Activated CD8-positive, alpha-beta memory T cell treated with anti-CD3 and anti-CD28 coated beads, Interleukin-2, amount 10 ng/mL, durations not matched to agents 7 days and 5 days (primary cell): ENCODE data around the gene FAM186B. TPM values are rescaled to one million over a fixed set of nuclear protein-coding genes. Genes with fewer than 3 reads are reported as not detected.

Experiments used
- ATAC-seq: fragments of 150-1000 bp; cut with Tn5 transposase; one replicate; pipeline ENCODE4 v1.10.0; 2021; ENCODE audit warnings: moderate library complexity
- CTCF ChIA-PET: fragments of 350-600 bp; sonication (Branson Sonifier 250); formaldehyde crosslinking; loops from one replicate; lab custom pipeline; 2021; ENCODE audit warnings: antibody characterized with exemption; lab: Charles Lee
- DNase-seq: peaks from one replicate; pipeline ENCODE4 v3.0.0-alpha.2; 2020
- H3K27ac Mint-ChIP-seq: one replicate; pipeline ENCODE4 v1.8.0; 2021; ENCODE audit warnings: mild to moderate bottlenecking, mixed read lengths
- H3K27me3 Mint-ChIP-seq: one replicate; pipeline ENCODE4 v1.8.0; 2021; ENCODE audit warnings: mixed read lengths
- H3K36me3 Mint-ChIP-seq: one replicate; pipeline ENCODE4 v1.8.0; 2021; ENCODE audit warnings: mild to moderate bottlenecking, mixed read lengths
- H3K4me1 Mint-ChIP-seq: one replicate; pipeline ENCODE4 v1.8.0; 2021; ENCODE audit warnings: mixed read lengths
- H3K4me3 Mint-ChIP-seq: one replicate; pipeline ENCODE4 v1.8.0; 2021; ENCODE audit warnings: mild to moderate bottlenecking, moderate library complexity, mixed read lengths
- H3K9me3 Mint-ChIP-seq: one replicate; pipeline ENCODE4 v1.8.0; 2022; ENCODE audit warnings: low read depth, mixed read lengths
- total RNA-seq, 2 experiments: library from RNA; stranded (reverse); gene quantifications; one replicate each; pipeline ENCODE4 v1.2.3, GENCODE V29; 2021

Gene FAM186B
- total RNA-seq, 2 experiments from 2014 or later: not detected

DNA sequence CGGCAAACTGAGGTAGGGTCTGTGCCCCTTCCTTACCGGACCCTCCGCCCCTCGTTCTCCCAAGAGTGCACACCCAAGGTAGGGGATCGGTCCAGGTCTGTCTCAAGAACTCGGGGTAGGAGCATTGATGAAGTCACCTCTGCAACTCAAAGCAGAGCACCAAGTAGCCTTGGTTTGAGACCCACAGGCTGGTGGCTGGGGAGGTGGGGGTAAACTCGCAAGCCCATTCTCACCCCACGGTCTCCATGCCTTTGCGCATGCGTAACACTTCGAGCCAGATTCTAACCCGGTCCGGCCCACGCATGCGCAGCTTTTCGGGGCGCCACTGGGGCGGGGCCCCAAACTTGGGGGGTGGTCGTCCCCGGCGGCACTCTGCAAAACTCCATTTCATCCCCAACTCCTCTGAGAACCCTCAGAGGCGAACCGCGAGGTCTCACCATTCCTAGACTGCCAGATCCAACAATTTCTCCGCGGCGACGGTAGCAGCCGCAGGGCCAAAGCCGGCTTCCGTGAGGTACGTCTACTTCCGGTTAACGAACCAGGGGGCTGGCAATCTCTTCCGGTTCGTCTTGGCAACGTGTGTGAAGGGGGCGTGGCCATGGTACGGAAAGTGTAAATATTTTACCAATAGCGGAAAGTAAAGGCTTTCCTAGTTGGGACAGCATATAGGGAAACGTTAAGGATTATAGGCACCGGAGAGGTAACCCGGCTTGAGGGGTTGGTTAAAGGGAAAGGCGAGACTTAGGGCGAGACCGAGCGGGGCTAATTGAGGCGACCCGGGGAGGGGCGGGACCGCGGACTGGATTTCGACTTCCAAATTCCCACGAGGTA lies 37.6 kb downstream of the FAM186B start, which contains the start of gene MCRS1:
TSS of gene MCRS1 (minus strand) at position 532 of the 831 bp plus-strand sequence. CDS start 1,411 bp downstream, outside the sequence.
- Mint-ChIP-seq H3K4me1 (peaks cover 57% of the 10 kb centered on the region), H3K27ac (peak within 1 kb of the TSS; percentile 96), H3K36me3 (peaks cover 9% of the 10 kb centered on the region), H3K9me3 (no peaks in the 10 kb centered on the region), H3K27me3 (no peaks in the 10 kb centered on the region), H3K4me3 (peak within 1 kb of the TSS; percentile 88)
- peak; percentile 81 for ATAC-seq
- CTCF ChIA-PET: interaction anchor here (0.7 to 8.2 kb wide), 9 partner anchors 9 to 504 kb away, joined by 3 to 56 read pairs (median 4); partner anchors contain the start of genes DNAJC22, FAM186B and TMBIM6
- DNase-seq: peak; percentile 93

- H3K9me3 Mint-ChIP-seq: no peaks in the 10 kb centered on the region
- no peaks in the 10 kb centered on the region for H3K27me3 Mint-ChIP-seq
- DNase-seq: no peak
- peaks cover 58% of the 10 kb centered on the region for H3K4me1 Mint-ChIP-seq
- CTCF ChIA-PET: interaction anchor here (0.7 to 8.2 kb wide), 10 partner anchors 9 to 503 kb away, joined by 3 to 56 read pairs (median 4); partner anchors contain the start of genes DNAJC22, FAM186B and TMBIM6
- H3K36me3 Mint-ChIP-seq: peaks cover 15% of the 10 kb centered on the region
- peak; percentile 23 for ATAC-seq
- peak overlapping the region; percentile 88 for H3K4me3 Mint-ChIP-seq
- H3K27ac Mint-ChIP-seq: peak overlapping the region; percentile 96
These were observed 38.2 kb downstream of the FAM186B start for GRCh38 chr12:49567302-49567610.

DNA sequence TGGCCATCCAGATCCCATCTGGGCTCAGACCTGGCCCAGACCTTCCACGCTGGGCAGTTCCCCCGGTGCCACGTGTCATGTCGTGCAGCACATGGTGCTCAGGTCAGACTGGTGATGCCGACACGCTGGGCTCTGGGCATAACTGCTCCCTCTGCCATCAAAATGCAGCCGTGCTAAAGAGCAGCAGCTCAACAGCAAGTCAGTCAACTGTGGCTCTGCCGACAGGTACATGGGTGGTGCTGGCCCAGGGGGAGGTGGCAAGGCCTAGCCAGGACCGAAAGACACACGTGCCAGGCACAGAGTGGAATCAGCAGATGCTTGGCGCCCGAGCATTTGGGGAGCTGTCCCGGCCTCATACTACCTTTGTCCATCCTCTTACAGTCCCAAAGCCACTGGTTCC lies 39.1 kb downstream of the FAM186B start:
- peaks cover 17% of the 10 kb centered on the region for H3K36me3 Mint-ChIP-seq
- no peak for DNase-seq
- no peaks in the 10 kb centered on the region for H3K9me3 Mint-ChIP-seq
- peaks cover 60% of the 10 kb centered on the region for H3K4me1 Mint-ChIP-seq
- H3K4me3 Mint-ChIP-seq: no peak overlapping the region
- no peak for ATAC-seq
- H3K27ac Mint-ChIP-seq: peak overlapping the region; percentile 46
- no peaks in the 10 kb centered on the region for H3K27me3 Mint-ChIP-seq
- CTCF ChIA-PET: interaction anchor here (1.5 to 8.2 kb wide), 5 partner anchors 10 to 502 kb away, joined by 3 to 56 read pairs (median 7); partner anchors contain the start of gene DNAJC22

DNA sequence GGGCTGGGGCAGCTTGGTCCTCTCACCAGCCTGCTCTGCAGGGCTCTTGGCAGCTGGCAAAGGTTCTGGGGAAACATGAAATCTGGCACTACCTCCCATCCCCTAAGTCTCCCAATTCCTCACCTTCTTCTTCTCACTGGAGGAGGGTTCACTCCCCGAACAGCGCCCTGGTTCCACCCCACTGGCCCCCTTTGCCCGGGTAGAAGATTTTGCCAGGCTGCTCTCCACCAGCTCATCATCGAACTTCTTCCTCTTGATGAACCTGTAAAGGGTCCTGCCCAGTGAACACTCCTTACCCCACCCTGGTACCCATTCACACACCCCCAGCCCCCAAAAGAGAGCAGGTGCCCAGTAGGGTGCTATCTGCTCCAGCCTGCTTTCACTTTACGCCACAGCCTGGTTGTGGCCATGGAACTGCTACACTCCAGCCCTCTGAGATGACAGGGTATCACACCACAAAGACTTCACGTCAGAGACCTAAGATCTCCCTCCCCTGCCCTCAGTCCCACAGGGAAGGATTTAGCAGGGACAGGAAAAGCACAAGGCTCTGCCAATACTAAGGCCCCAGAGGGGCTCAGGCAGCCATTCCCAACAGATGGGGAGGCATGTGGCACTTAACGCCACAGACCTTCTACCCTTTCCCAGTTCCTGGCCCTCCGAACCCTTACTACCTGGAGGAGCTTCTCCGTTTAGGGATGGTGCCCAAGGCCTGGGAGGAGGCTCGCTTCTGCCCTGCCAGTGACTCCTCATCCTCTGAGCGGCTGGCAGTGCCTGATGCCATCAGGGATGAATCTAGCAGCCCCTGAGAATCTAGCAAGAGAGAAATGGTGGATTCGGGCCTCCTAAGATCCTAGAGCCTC lies 39.8 kb downstream of the FAM186B start:
- CTCF ChIA-PET: interaction anchor here (1.1 to 8.2 kb wide), 7 partner anchors 11 to 218 kb away, joined by 3 to 56 read pairs (median 6); partner anchors contain the start of gene SPATS2
- no peaks in the 10 kb centered on the region for H3K27me3 Mint-ChIP-seq
- H3K27ac Mint-ChIP-seq: peak overlapping the region; percentile 74
- H3K9me3 Mint-ChIP-seq: no peaks in the 10 kb centered on the region
- DNase-seq: peak; percentile 69
- no peak for ATAC-seq
- H3K4me1 Mint-ChIP-seq: peaks cover 66% of the 10 kb centered on the region
- H3K36me3 Mint-ChIP-seq: peaks cover 20% of the 10 kb centered on the region
- peak overlapping the region; percentile 35 for H3K4me3 Mint-ChIP-seq

DNA sequence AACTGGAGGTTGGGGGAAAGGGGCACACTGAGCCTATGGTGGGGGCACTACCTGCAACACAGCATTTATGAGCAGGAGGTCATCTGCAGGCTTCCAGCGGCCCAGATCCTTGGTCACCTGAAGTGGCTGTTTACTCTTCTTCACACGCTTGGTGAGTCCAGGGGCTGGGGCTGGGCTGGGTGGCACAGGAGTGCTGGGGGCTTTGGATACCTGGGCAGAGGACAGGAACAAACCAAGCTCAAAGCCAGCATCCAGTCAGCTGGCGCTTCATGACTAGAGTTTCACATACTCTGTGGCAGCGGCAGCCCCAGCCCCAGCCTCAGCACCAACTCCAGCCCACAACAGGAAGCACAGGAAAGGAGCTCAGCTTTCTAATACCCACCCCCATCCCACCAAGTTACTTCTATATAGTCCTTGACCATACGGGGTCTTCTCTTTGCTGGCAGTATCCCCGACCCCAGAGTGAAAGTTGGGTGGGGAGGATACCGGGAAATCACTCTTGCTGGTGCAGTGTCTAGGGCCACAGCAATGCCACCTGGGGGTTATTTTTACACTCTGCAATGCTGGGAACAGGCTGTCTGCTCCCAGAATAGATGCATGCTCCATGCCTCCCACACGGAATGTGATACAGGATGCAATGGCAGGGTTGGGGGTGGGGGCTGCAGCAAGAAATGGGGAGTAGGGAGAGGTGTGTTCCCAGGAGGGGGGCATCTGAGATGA lies 40.6 kb downstream of the FAM186B start:
- CTCF ChIA-PET: interaction anchor here (1.1 to 8.2 kb wide), 6 partner anchors 11 to 217 kb away, joined by 3 to 56 read pairs (median 6); partner anchors contain the start of gene SPATS2
- peak; percentile 20 for ATAC-seq
- DNase-seq: peak; percentile 76
- Mint-ChIP-seq H3K9me3 (no peaks in the 10 kb centered on the region), H3K27me3 (no peaks in the 10 kb centered on the region), H3K27ac (peak overlapping the region; percentile 74), H3K4me1 (peaks cover 67% of the 10 kb centered on the region), H3K4me3 (peak overlapping the region; percentile 35), H3K36me3 (peaks cover 24% of the 10 kb centered on the region)

DNA sequence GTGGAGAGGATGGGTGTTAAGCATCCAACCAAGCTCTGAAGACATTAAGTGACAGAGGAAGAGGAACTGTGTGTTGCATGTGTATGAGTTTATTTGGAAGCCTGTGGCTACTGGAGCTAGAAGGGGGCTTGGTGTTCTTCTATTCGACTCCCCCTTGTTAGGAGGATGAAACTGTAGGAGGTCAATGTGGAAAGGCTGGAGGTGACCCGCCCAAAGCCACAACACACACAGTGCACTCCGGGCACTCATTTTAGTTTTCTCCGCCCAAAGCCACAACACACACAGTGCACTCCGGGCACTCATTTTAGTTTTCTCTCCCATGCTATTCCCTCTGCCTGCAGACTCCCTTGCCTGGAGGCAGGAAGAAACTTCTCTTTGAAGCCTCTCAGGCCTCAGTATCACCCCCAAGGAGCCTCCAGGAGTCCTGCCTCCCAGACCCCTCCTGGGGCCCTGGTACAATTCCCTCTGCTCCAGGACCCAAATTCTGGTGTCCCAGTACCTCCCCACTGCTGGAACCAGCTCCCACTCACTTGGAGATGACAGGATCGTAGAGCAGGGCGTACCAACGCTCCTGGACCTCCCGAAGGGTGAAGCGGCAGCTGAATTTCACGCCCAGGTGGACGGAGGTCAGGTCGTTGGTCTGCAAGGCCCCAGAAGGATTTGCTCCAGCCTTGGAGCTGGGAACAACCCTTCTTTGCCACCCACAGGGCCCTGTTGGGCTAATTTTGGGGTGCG lies 41.3 kb downstream of the FAM186B start:
- CTCF ChIA-PET: interaction anchor here (1.1 to 8.2 kb wide), 7 partner anchors 10 to 216 kb away, joined by 3 to 56 read pairs (median 7); partner anchors contain the start of gene SPATS2
- ATAC-seq (no peak), DNase-seq (no peak)
- H3K4me1 Mint-ChIP-seq: peaks cover 67% of the 10 kb centered on the region
- H3K9me3 Mint-ChIP-seq: no peaks in the 10 kb centered on the region
- peaks cover 28% of the 10 kb centered on the region for H3K36me3 Mint-ChIP-seq
- peak overlapping the region; percentile 74 for H3K27ac Mint-ChIP-seq
- H3K4me3 Mint-ChIP-seq: peak overlapping the region; percentile 42
- H3K27me3 Mint-ChIP-seq: no peaks in the 10 kb centered on the region

- peaks cover 33% of the 10 kb centered on the region for H3K36me3 Mint-ChIP-seq
- peaks cover 61% of the 10 kb centered on the region for H3K4me1 Mint-ChIP-seq
- CTCF ChIA-PET: interaction anchor here (0.8 to 8.2 kb wide), 4 partner anchors 9 to 204 kb away, joined by 3 to 56 read pairs (median 26); no protein-coding TSS in a partner anchor
- ATAC-seq (no peak), DNase-seq (no peak)
- no peaks in the 10 kb centered on the region for H3K27me3 Mint-ChIP-seq
- H3K4me3 Mint-ChIP-seq: no peak overlapping the region
- no peaks in the 10 kb centered on the region for H3K9me3 Mint-ChIP-seq
- H3K27ac Mint-ChIP-seq: no peak overlapping the region
These were observed 42.6 kb downstream of the FAM186B start for GRCh38 chr12:49562831-49563230.

DNA sequence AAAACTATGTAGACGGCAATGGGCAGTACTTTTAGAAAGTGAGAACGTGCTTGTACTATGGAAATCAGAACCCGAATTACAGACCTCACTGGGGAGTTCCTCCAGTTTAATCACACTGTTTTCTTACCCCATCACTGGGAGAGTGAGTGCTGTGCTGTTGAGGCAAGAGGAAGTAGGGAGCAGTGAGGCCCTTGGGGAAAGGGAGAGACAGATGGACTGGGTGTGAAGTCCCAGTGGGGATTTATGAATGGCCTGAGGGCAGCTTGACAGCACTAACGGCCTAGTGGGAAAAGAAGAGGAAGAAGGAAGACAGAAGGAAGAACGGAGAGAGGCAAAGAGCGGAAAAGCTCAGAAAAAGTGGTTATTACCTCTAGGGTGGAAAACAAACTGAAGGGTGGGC lies 43.2 kb downstream of the FAM186B start:
- peaks cover 33% of the 10 kb centered on the region for H3K36me3 Mint-ChIP-seq

DNA sequence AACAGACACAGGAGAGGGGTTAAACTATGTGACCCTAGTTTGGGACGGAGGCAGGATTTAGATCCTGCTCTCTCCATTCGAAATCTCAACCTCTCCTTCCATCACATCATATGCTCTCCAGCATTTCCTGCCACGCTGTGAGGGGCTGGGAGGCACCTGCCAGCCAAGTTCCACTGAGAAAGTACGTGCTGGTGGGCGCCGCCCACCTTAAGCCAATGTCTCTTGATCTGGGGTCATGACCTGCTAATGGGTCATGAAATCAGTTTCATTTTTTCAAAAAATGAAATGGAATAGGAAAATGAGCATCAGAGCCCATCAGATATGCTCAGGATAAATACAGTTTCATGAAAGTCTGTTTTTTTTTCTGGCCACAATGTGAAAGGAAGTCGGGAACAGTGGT lies 44.7 kb downstream of the FAM186B start:
- no peak for ATAC-seq
- Mint-ChIP-seq H3K9me3 (no peaks in the 10 kb centered on the region), H3K4me1 (peaks cover 44% of the 10 kb centered on the region), H3K36me3 (peaks cover 33% of the 10 kb centered on the region), H3K27ac (peak overlapping the region; percentile 4), H3K4me3 (no peak overlapping the region), H3K27me3 (no peaks in the 10 kb centered on the region)
- CTCF ChIA-PET: interaction anchor here (0.7 to 8.2 kb wide), 5 partner anchors 7 to 201 kb away, joined by 3 to 56 read pairs (median 3); no protein-coding TSS in a partner anchor
- no peak for DNase-seq

More for the DNA sequence above, 43.2 kb downstream of the FAM186B start:
- CTCF ChIA-PET: interaction anchor here (0.9 to 8.2 kb wide), 5 partner anchors 8 to 215 kb away, joined by 3 to 56 read pairs (median 13); no protein-coding TSS in a partner anchor
- DNase-seq (no peak), ATAC-seq (no peak)
- H3K4me3 Mint-ChIP-seq: no peak overlapping the region
- H3K27ac Mint-ChIP-seq: no peak overlapping the region
- no peaks in the 10 kb centered on the region for H3K27me3 Mint-ChIP-seq
- no peaks in the 10 kb centered on the region for H3K9me3 Mint-ChIP-seq
- H3K4me1 Mint-ChIP-seq: peaks cover 59% of the 10 kb centered on the region

DNA sequence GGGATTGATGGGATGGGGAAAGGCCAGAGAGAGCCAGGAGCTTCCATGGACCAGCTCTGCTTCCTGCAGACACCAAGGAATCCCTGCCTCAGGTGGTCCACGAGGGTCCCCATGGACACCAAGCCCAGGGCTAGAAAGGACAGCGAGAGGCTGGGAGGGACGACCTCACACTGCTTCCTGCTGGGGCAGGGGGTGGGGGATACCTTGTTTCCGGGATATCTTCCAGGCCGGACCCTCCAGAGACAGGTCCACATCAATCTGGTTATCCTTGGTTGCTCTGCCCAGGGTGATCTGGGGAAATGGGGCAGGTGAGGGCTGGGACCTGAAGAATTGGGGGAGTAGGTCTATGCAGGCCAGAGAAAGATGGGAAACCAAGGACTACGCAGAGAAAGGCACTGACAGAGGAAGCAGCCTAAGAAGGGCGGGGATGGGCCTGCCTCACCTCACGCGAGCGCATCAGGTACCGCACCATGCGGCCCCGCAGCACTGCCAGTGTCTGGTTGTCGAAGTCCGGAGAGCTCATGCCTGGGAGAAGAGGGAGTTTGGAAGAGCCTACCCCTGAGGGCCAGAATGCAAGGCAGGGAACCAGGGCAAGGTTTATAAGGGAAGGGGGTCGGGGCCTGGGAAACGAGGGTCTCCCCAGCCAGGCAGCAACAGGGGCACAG lies 46.3 kb downstream of the FAM186B start:
- ATAC-seq: no peak
- CTCF ChIA-PET: interaction anchor here (1.4 to 3.2 kb wide), 2 partner anchors 22 to 65 kb away, joined by 4 to 13 read pairs; no protein-coding TSS in a partner anchor
- no peak overlapping the region for H3K27ac Mint-ChIP-seq

GRCh38 chr12:49558526-49558925 lies 46.9 kb downstream of the FAM186B start:
- Mint-ChIP-seq H3K4me1 (peaks cover 22% of the 10 kb centered on the region), H3K4me3 (no peak overlapping the region), H3K27ac (no peak overlapping the region), H3K36me3 (peaks cover 29% of the 10 kb centered on the region), H3K27me3 (no peaks in the 10 kb centered on the region), H3K9me3 (no peaks in the 10 kb centered on the region)
- ATAC-seq (no peak), DNase-seq (no peak)
- CTCF ChIA-PET: interaction anchor here (1.4 kb wide), 1 partner anchor 65 kb away, joined by 4 read pairs; no protein-coding TSS in a partner anchor

More for the DNA sequence above, 46.3 kb downstream of the FAM186B start:
- no peak overlapping the region for H3K4me3 Mint-ChIP-seq
- no peaks in the 10 kb centered on the region for H3K9me3 Mint-ChIP-seq
- no peak for DNase-seq
- H3K27me3 Mint-ChIP-seq: no peaks in the 10 kb centered on the region
- H3K4me1 Mint-ChIP-seq: peaks cover 29% of the 10 kb centered on the region
- H3K36me3 Mint-ChIP-seq: peaks cover 32% of the 10 kb centered on the region
